Kasumi-1 (cell line): Measurements from ENCODE around the gene DNAH9.
"Not testable (repeated sequence)": the region's sequence is repeated elsewhere in the genome, so short reads cannot be mapped to it uniquely, and the experiment has no call there.

Experiments used
- DNase-seq, 2 experiments: peaks; one replicate each; lab custom pipeline; 2025; lab: John Stamatoyannopoulos, UW

Gene DNAH9

GRCh38 chr17:11917415-11917814, 319.1 kb downstream of the DNAH9 start:
- DNase-seq, result no peak

- DNase-seq, result no peak
Measured at GRCh38 chr17:11921296-11921695, 323.0 kb downstream of the DNAH9 start.

GRCh38 chr17:11922638-11923037, 324.4 kb downstream of the DNAH9 start:
- DNase-seq, result no peak

- DNase-seq, result no peak
Measured at GRCh38 chr17:11924076-11924475, 325.8 kb downstream of the DNAH9 start.

GRCh38 chr17:11925262-11926021, 327.2 kb downstream of the DNAH9 start:
- no peak for DNase-seq

- DNase-seq, result no peak
Measured at GRCh38 chr17:11928436-11928835, 330.2 kb downstream of the DNAH9 start.

- DNase-seq, result no peak
Measured at GRCh38 chr17:11932337-11932898, 334.1 kb downstream of the DNAH9 start.

- DNase-seq, result peak; percentile 29 to 41
Measured at GRCh38 chr17:11935734-11936406, 337.6 kb downstream of the DNAH9 start.

GRCh38 chr17:11940904-11941303, 342.6 kb downstream of the DNAH9 start:
- no peak for DNase-seq

- not testable (repeated sequence) for DNase-seq
Measured at GRCh38 chr17:11943086-11943485, 344.8 kb downstream of the DNAH9 start.

- DNase-seq, result no peak
Measured at GRCh38 chr17:11943759-11944347, 345.6 kb downstream of the DNAH9 start.

- no peak for DNase-seq
Measured at GRCh38 chr17:11944587-11944986, 346.3 kb downstream of the DNAH9 start.

GRCh38 chr17:11948789-11949188, 350.5 kb downstream of the DNAH9 start:
- DNase-seq, result no peak

- not testable (repeated sequence) for DNase-seq
Measured at GRCh38 chr17:11949571-11949970, 351.3 kb downstream of the DNAH9 start.

- DNase-seq, result no peak
Measured at GRCh38 chr17:11950771-11951519, 352.7 kb downstream of the DNAH9 start.

GRCh38 chr17:11952610-11953009, 354.3 kb downstream of the DNAH9 start:
- DNase-seq, result no peak

- no peak for DNase-seq
Measured at GRCh38 chr17:11953924-11954323, 355.7 kb downstream of the DNAH9 start.

GRCh38 chr17:11954936-11955335, 356.7 kb downstream of the DNAH9 start:
- no peak for DNase-seq

GRCh38 chr17:11969565-11969964, 371.3 kb downstream of the DNAH9 start:
- no peak for DNase-seq

GRCh38 chr17:11972741-11973140, 374.5 kb downstream of the DNAH9 start:
- not testable (repeated sequence) for DNase-seq

GRCh38 chr17:11979795-11980194, 381.5 kb downstream of the DNAH9 start:
- no peak for DNase-seq

- DNase-seq, result peak in 1 of 2 experiments; percentile 1
Measured at GRCh38 chr17:11980813-11981212, 382.5 kb downstream of the DNAH9 start.
